ENCODE measurements around the gene DAAM1. TPM values are rescaled to one million over a fixed set of nuclear protein-coding genes. Genes with fewer than 3 reads are reported as not detected.

Gene DAAM1
- total RNA-seq, 3 donors from 2014 or later (not counting 1 experiment from before 2014, with no cell fraction given): 10.9 to 31.4 (median 12.6) TPM

- no peak overlapping the region for H3K27ac ChIP-seq (ENCODE audit: low read length)
- Mint-ChIP-seq H3K27ac (no peak overlapping the region), H3K4me3 (no peak overlapping the region), H3K27me3 (ENCODE audit: low read depth in 2 of 2) (peaks cover 0 to 3% of the 10 kb centered on the region in 2 donors), H3K4me1 (no peaks in the 10 kb centered on the region), H3K9me3 (no peaks in the 10 kb centered on the region), H3K36me3 (no peaks in the 10 kb centered on the region)
- H3K9me3 ChIP-seq (ENCODE audit: control insufficient read depth, insufficient read depth, low read length): no peaks in the 10 kb centered on the region
- H3K27me3 ChIP-seq (ENCODE audit: control insufficient read depth, insufficient read depth, low read length): no peaks in the 10 kb centered on the region
- no peak for TF ChIP-seq CTCF (IDR thresholded peaks at IDR 0.05)
- no peak overlapping the region for H3K4me3 ChIP-seq (ENCODE audit: low read length)
- H3K36me3 ChIP-seq (ENCODE audit: control insufficient read depth, insufficient read depth, low read length): no peaks in the 10 kb centered on the region
- WGBS (ENCODE audit: insufficient coverage): 96% methylated on average over 2 of the region's 2 CpGs
- ATAC-seq (no peak), DNase-seq (no peak)
- H3K4me1 ChIP-seq (ENCODE audit: control insufficient read depth, insufficient read depth, low read length): no peaks in the 10 kb centered on the region
- intact Hi-C loops (cut with micrococcal nuclease): no loop called here
Observed at GRCh38 chr14:59419303-59419702, 230.8 kb downstream of the DAAM1 start.

All from natural killer cell (primary cell).